Measurements from ENCODE around the gene ERG28. TPM values are rescaled to one million over a fixed set of nuclear protein-coding genes. Genes with fewer than 3 reads are reported as not detected.

ERG28 gene
- total RNA-seq, 2 donors from 2014 or later, result 8.6 to 8.8 TPM

DNA sequence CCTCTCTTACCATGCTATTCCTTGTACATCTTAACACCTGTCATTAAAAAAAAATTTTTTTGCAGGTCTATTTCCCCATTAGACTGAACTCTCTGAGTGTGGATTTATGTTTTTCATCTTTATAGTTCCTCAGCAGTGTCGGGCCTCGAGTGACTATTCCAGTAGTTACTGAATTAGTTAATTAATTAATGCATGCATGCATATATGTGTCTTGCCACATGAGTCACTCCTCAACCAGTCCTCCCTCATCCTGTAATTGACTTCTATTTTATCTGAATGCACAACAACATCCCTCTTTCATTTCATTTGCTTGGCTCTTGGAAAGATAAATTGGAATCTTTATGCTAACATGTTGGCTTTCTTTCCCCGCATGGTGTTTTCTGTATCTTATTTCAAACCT is 35.6 kb downstream of the ERG28 start:
- Histone ChIP-seq H3K4me3 (no peak overlapping the region), H3K9me3 (no peaks in the 10 kb centered on the region), H3K36me3 (replicated peaks in 1 of 2; ENCODE audit: insufficient read depth in 1 of 2, low read depth in 2 of 2) (no peaks in the 10 kb centered on the region), H3K27me3 (no peaks in the 10 kb centered on the region), H3K4me1 (no peaks in the 10 kb centered on the region), H3K27ac (no peak overlapping the region)
- TF ChIP-seq, protein P1, sequence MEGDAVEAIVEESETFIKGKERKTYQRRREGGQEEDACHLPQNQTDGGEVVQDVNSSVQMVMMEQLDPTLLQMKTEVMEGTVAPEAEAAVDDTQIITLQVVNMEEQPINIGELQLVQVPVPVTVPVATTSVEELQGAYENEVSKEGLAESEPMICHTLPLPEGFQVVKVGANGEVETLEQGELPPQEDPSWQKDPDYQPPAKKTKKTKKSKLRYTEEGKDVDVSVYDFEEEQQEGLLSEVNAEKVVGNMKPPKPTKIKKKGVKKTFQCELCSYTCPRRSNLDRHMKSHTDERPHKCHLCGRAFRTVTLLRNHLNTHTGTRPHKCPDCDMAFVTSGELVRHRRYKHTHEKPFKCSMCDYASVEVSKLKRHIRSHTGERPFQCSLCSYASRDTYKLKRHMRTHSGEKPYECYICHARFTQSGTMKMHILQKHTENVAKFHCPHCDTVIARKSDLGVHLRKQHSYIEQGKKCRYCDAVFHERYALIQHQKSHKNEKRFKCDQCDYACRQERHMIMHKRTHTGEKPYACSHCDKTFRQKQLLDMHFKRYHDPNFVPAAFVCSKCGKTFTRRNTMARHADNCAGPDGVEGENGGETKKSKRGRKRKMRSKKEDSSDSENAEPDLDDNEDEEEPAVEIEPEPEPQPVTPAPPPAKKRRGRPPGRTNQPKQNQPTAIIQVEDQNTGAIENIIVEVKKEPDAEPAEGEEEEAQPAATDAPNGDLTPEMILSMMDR (IDR thresholded peaks at IDR 0.05), result no peak
- no peak for TF ChIP-seq POLR2A (IDR thresholded peaks at IDR 0.05)
- WGBS, 2 donors, result 82 to 95% methylated on average over 3 of the region's 3 CpGs
- no peak for ATAC-seq
- intact Hi-C loops (cut with DNase I), result no loop called here
- no peak for DNase-seq

DNA sequence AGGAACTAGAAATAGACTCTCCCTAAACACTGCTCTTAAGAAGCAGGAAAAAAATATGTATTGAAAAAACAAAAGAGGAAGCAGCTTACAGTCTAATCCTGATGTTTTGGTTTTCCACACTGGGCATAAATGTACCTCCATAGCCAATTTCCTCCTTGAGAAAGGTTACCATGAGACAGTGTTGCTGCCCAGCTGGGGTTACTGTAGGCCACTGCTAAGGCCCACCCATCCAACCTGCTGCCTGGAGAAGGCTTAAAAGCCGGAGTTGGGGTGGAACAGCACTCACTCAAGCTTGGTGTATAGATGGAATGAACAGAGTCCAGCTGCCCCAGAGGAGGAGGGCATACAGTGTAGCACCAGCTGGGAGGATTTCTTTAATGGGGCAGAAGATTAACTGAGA is 41.1 kb downstream of the ERG28 start:
- DNase-seq (peak in 1 of 4 donors; percentile 27), ATAC-seq (no peak)
- TF ChIP-seq POLR2A (IDR thresholded peaks at IDR 0.05), result no peak
- TF ChIP-seq, protein P1 (IDR thresholded peaks at IDR 0.05), result no peak
- Histone ChIP-seq H3K36me3 (replicated peaks in 1 of 2; ENCODE audit: insufficient read depth in 1 of 2, low read depth in 2 of 2) (no peaks in the 10 kb centered on the region), H3K27ac (no peak overlapping the region), H3K9me3 (no peaks in the 10 kb centered on the region), H3K4me1 (no peaks in the 10 kb centered on the region), H3K4me3 (no peak overlapping the region), H3K27me3 (no peaks in the 10 kb centered on the region)
- WGBS, 2 donors, result 78 to 92% methylated on average over 1 of the region's 1 CpG
- intact Hi-C loops (cut with DNase I), result no loop called here

DNA sequence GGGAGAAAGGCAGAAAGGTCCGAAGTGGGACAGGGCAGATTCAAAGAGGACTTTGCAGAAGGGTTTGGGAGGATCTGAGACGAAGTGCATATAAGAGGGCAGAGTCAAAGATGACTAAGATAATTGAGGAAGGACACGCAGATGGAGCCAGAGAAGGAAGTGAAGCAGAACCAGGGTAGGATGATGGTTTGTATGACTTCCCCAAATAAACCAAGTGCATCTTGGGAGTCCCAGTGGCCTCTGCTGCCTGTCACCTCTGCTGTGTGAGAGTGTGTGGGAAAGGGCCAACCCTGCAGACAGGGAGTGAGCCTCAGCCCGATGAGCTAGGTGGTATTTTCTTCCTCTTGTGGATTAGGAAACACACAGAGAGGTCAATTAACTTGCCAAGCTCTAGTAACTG is 45.5 kb downstream of the ERG28 start:
- intact Hi-C loops (cut with DNase I), result no loop called here

DNA sequence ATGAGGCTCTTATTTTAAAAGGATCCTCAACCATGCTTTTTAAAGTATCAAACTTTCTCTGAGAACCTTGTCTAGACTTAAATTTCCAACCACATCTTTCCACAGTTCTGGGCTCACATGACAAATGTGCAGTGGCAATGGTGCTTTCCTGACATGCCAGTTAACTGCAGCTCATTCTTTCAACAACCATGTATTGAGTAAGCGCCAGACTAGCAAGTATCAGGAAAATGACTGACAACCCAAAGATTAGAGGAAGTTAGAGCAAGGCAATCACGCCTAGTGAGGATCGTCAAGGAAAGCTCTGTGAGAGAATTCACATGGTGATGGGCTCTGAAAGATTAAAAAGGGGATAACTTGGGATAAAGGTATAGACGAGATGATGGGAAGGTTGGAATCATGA is 46.5 kb downstream of the ERG28 start:
- TF ChIP-seq, protein P1 (IDR thresholded peaks at IDR 0.05), result no peak
- TF ChIP-seq POLR2A (IDR thresholded peaks at IDR 0.05), result no peak
- ATAC-seq (no peak), DNase-seq (peak in 1 of 4 donors; percentile 33)
- Histone ChIP-seq H3K9me3 (no peaks in the 10 kb centered on the region), H3K27ac (peak overlapping the region in 1 of 4 donors; percentile 57), H3K27me3 (no peaks in the 10 kb centered on the region), H3K4me1 (no peaks in the 10 kb centered on the region), H3K36me3 (replicated peaks in 1 of 2; ENCODE audit: insufficient read depth in 1 of 2, low read depth in 2 of 2) (no peaks in the 10 kb centered on the region), H3K4me3 (no peak overlapping the region)
- intact Hi-C loops (cut with DNase I), result no loop called here
- 53 to 57% methylated on average over 4 of the region's 4 CpGs for WGBS, 2 donors

More for the DNA sequence above, 45.5 kb downstream of the ERG28 start:
- no peaks in the 10 kb centered on the region for H3K4me1 ChIP-seq
- no peaks in the 10 kb centered on the region for H3K9me3 ChIP-seq
- DNase-seq, result peak in 1 of 4 donors; percentile 62
- H3K27ac ChIP-seq, result peak overlapping the region in 1 of 4 donors; percentile 57
- H3K36me3 ChIP-seq (replicated peaks in 1 of 2; ENCODE audit: insufficient read depth in 1 of 2, low read depth in 2 of 2), result no peaks in the 10 kb centered on the region
- H3K27me3 ChIP-seq, result no peaks in the 10 kb centered on the region
- ATAC-seq, result no peak
- 60 to 78% methylated on average over 4 of the region's 4 CpGs for WGBS, 2 donors
- no peak overlapping the region for H3K4me3 ChIP-seq
- TF ChIP-seq, protein P1 (IDR thresholded peaks at IDR 0.05), result no peak
- no peak for TF ChIP-seq POLR2A (IDR thresholded peaks at IDR 0.05)

DNA sequence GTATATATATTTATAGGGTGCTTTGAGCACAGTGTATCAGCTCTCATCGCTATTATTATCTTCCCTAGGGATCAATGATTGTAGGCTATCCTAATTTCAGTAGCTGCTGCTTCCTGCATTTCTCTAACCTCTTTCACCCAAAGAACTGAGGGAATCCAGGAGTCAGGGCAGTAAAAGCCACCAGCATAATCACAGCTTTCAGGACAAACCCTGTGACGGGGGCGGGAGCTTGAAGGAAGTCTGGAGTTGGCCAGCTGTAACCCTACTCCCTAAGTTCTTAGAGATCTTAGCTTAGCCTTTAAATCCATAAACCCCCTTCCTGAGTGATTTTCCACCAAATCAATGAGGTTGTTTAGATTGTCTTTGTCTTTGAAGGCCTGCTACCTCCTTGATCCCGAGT is 48.5 kb downstream of the ERG28 start:
- Histone ChIP-seq H3K9me3 (no peaks in the 10 kb centered on the region), H3K27ac (no peak overlapping the region), H3K4me3 (no peak overlapping the region), H3K27me3 (no peaks in the 10 kb centered on the region), H3K4me1 (no peaks in the 10 kb centered on the region), H3K36me3 (replicated peaks in 1 of 2; ENCODE audit: insufficient read depth in 1 of 2, low read depth in 2 of 2) (no peaks in the 10 kb centered on the region)
- no peak for ATAC-seq
- TF ChIP-seq POLR2A (IDR thresholded peaks at IDR 0.05), result no peak
- TF ChIP-seq, protein P1 (IDR thresholded peaks at IDR 0.05), result no peak
- intact Hi-C loops (cut with DNase I), result no loop called here
- no peak for DNase-seq
- 75% methylated on average over 4 of the region's 4 CpGs for WGBS, 2 donors

All from body of pancreas (tissue), 4 donors.